Measurements from ENCODE around the gene GPD2. TPM values are rescaled to one million over a fixed set of nuclear protein-coding genes. Genes with fewer than 3 reads are reported as not detected.

GPD2 gene
- total RNA-seq, 2 donors from 2014 or later = 14.9 to 31.6 TPM

- Mint-ChIP-seq H3K4me3 (no peak overlapping the region), H3K36me3 (ENCODE audit: low read depth) (peaks cover 28% of the 10 kb centered on the region), H3K4me1 (no peaks in the 10 kb centered on the region), H3K9me3 (no peaks in the 10 kb centered on the region), H3K27ac (no peak overlapping the region), H3K27me3 (no peaks in the 10 kb centered on the region)
- no peak for ATAC-seq (replicated peaks)
Measured at GRCh38 chr2:156553714-156554442, 117.7 kb downstream of the GPD2 start.

- Mint-ChIP-seq H3K9me3 (no peaks in the 10 kb centered on the region), H3K27ac (no peak overlapping the region), H3K36me3 (ENCODE audit: low read depth) (peaks cover 25% of the 10 kb centered on the region), H3K4me1 (no peaks in the 10 kb centered on the region), H3K4me3 (no peak overlapping the region), H3K27me3 (no peaks in the 10 kb centered on the region)
- no peak for ATAC-seq (replicated peaks)
Measured at GRCh38 chr2:156561326-156561725, 125.1 kb downstream of the GPD2 start.

GRCh38 chr2:156562124-156562523, 125.9 kb downstream of the GPD2 start:
- H3K27me3 Mint-ChIP-seq = no peaks in the 10 kb centered on the region
- H3K36me3 Mint-ChIP-seq (ENCODE audit: low read depth) = peaks cover 21% of the 10 kb centered on the region
- no peaks in the 10 kb centered on the region for H3K4me1 Mint-ChIP-seq
- H3K4me3 Mint-ChIP-seq = no peak overlapping the region
- H3K27ac Mint-ChIP-seq = no peak overlapping the region
- no peaks in the 10 kb centered on the region for H3K9me3 Mint-ChIP-seq
- no peak for ATAC-seq (replicated peaks)

- no peak for ATAC-seq (replicated peaks)
- H3K36me3 Mint-ChIP-seq (ENCODE audit: low read depth) = peaks cover 11% of the 10 kb centered on the region
- H3K9me3 Mint-ChIP-seq = no peaks in the 10 kb centered on the region
- H3K27ac Mint-ChIP-seq = no peak overlapping the region
- H3K4me1 Mint-ChIP-seq = no peaks in the 10 kb centered on the region
- no peak overlapping the region for H3K4me3 Mint-ChIP-seq
- H3K27me3 Mint-ChIP-seq = no peaks in the 10 kb centered on the region
Measured at GRCh38 chr2:156563994-156564753, 128.0 kb downstream of the GPD2 start.

GRCh38 chr2:156565066-156565710, 129.0 kb downstream of the GPD2 start:
- no peak for ATAC-seq (replicated peaks)
- no peak overlapping the region for H3K27ac Mint-ChIP-seq
- H3K4me3 Mint-ChIP-seq = no peak overlapping the region
- H3K9me3 Mint-ChIP-seq = no peaks in the 10 kb centered on the region
- peaks cover 21% of the 10 kb centered on the region for H3K36me3 Mint-ChIP-seq (ENCODE audit: low read depth)
- H3K4me1 Mint-ChIP-seq = no peaks in the 10 kb centered on the region
- no peaks in the 10 kb centered on the region for H3K27me3 Mint-ChIP-seq

- H3K9me3 Mint-ChIP-seq = no peaks in the 10 kb centered on the region
- no peak overlapping the region for H3K4me3 Mint-ChIP-seq
- H3K36me3 Mint-ChIP-seq (ENCODE audit: low read depth) = peaks cover 64% of the 10 kb centered on the region
- H3K27ac Mint-ChIP-seq = no peak overlapping the region
- no peaks in the 10 kb centered on the region for H3K27me3 Mint-ChIP-seq
- no peak for ATAC-seq (replicated peaks)
- peaks cover 8% of the 10 kb centered on the region for H3K4me1 Mint-ChIP-seq
Measured at GRCh38 chr2:156573710-156574109, 137.5 kb downstream of the GPD2 start.

GRCh38 chr2:156574112-156574511, 137.9 kb downstream of the GPD2 start:
- Mint-ChIP-seq H3K4me1 (peaks cover 8% of the 10 kb centered on the region), H3K27ac (no peak overlapping the region), H3K9me3 (no peaks in the 10 kb centered on the region), H3K36me3 (ENCODE audit: low read depth) (peaks cover 63% of the 10 kb centered on the region), H3K27me3 (no peaks in the 10 kb centered on the region), H3K4me3 (no peak overlapping the region)
- ATAC-seq (replicated peaks) = no peak

GRCh38 chr2:156576005-156576404, 139.8 kb downstream of the GPD2 start:
- Mint-ChIP-seq H3K4me3 (no peak overlapping the region), H3K36me3 (ENCODE audit: low read depth) (peaks cover 51% of the 10 kb centered on the region), H3K27me3 (no peaks in the 10 kb centered on the region)

GRCh38 chr2:156580501-156580900, 144.3 kb downstream of the GPD2 start:
- Mint-ChIP-seq H3K36me3 (ENCODE audit: low read depth) (peaks cover 27% of the 10 kb centered on the region), H3K9me3 (no peaks in the 10 kb centered on the region), H3K4me3 (no peak overlapping the region), H3K27me3 (no peaks in the 10 kb centered on the region), H3K27ac (no peak overlapping the region), H3K4me1 (no peaks in the 10 kb centered on the region)
- ATAC-seq (replicated peaks) = no peak

More at GRCh38 chr2:156576005-156576404, 139.8 kb downstream of the GPD2 start:
- H3K9me3 Mint-ChIP-seq = no peaks in the 10 kb centered on the region
- no peak for ATAC-seq (replicated peaks)
- no peak overlapping the region for H3K27ac Mint-ChIP-seq
- H3K4me1 Mint-ChIP-seq = peaks cover 8% of the 10 kb centered on the region

- Mint-ChIP-seq H3K9me3 (no peaks in the 10 kb centered on the region), H3K27me3 (no peaks in the 10 kb centered on the region), H3K4me1 (no peaks in the 10 kb centered on the region), H3K36me3 (ENCODE audit: low read depth) (peaks cover 27% of the 10 kb centered on the region), H3K4me3 (no peak overlapping the region), H3K27ac (no peak overlapping the region)
- no peak for ATAC-seq (replicated peaks)
Measured at GRCh38 chr2:156581280-156581679, 145.1 kb downstream of the GPD2 start.

GRCh38 chr2:156585457-156585856, 149.3 kb downstream of the GPD2 start:
- H3K27ac Mint-ChIP-seq = no peak overlapping the region
- H3K4me3 Mint-ChIP-seq = no peak overlapping the region
- H3K27me3 Mint-ChIP-seq = no peaks in the 10 kb centered on the region
- H3K4me1 Mint-ChIP-seq = no peaks in the 10 kb centered on the region
- H3K9me3 Mint-ChIP-seq = no peaks in the 10 kb centered on the region
- no peak for ATAC-seq (replicated peaks)
- peaks cover 13% of the 10 kb centered on the region for H3K36me3 Mint-ChIP-seq (ENCODE audit: low read depth)

- H3K36me3 Mint-ChIP-seq (ENCODE audit: low read depth) = peaks cover 13% of the 10 kb centered on the region
- no peak overlapping the region for H3K4me3 Mint-ChIP-seq
- H3K9me3 Mint-ChIP-seq = no peaks in the 10 kb centered on the region
- ATAC-seq (replicated peaks) = no peak
- H3K27ac Mint-ChIP-seq = no peak overlapping the region
- H3K27me3 Mint-ChIP-seq = no peaks in the 10 kb centered on the region
- H3K4me1 Mint-ChIP-seq = no peaks in the 10 kb centered on the region
Measured at GRCh38 chr2:156586621-156587020, 150.4 kb downstream of the GPD2 start.

- peak; percentile 35 for ATAC-seq (replicated peaks)
- no peaks in the 10 kb centered on the region for H3K27me3 Mint-ChIP-seq
- no peak overlapping the region for H3K27ac Mint-ChIP-seq
- no peak overlapping the region for H3K4me3 Mint-ChIP-seq
- H3K36me3 Mint-ChIP-seq (ENCODE audit: low read depth) = no peaks in the 10 kb centered on the region
- H3K9me3 Mint-ChIP-seq = no peaks in the 10 kb centered on the region
- no peaks in the 10 kb centered on the region for H3K4me1 Mint-ChIP-seq
Measured at GRCh38 chr2:156589381-156590079, 153.4 kb downstream of the GPD2 start.

GRCh38 chr2:156590085-156590739, 154.0 kb downstream of the GPD2 start:
- H3K36me3 Mint-ChIP-seq (ENCODE audit: low read depth) = no peaks in the 10 kb centered on the region

More at GRCh38 chr2:156590085-156590739, 154.0 kb downstream of the GPD2 start:
- Mint-ChIP-seq H3K27me3 (no peaks in the 10 kb centered on the region), H3K27ac (no peak overlapping the region), H3K4me3 (no peak overlapping the region), H3K4me1 (no peaks in the 10 kb centered on the region), H3K9me3 (no peaks in the 10 kb centered on the region)
- ATAC-seq (replicated peaks) = no peak
